PFSK-1 (cell line): Measurements from ENCODE around the gene NSMF.

Source experiments
- FOXP2 ChIP-seq: optimal IDR thresholded peaks from 2 replicates; pipeline ENCODE3; 2011; ENCODE audit warnings: borderline replicate concordance, control low read depth, inconsistent platforms; ENCODE audit not compliant: insufficient read depth; ENCODE audit errors: extremely low read length, extremely low read depth
- POLR2AphosphoS5 ChIP-seq: IDR thresholded peaks from 2 replicates; pipeline ENCODE4 v1.6.1; 2012; ENCODE audit warnings: low read depth, mild to moderate bottlenecking, control low read depth, low read length, moderate library complexity
- REST ChIP-seq, 2 experiments: IDR thresholded peaks; 2 replicates each; pipeline versions ENCODE4 v1.6.1 to v1.8.0; 2011 to 2012; ENCODE audit warnings: low read depth in 2 of 2, low read length in 2 of 2, control low read depth in 1 of 2, inconsistent platforms in 1 of 2, mild to moderate bottlenecking in 1 of 2, moderate library complexity in 1 of 2; ENCODE audit not compliant: insufficient read depth in 1 of 2
- SIN3A ChIP-seq: IDR thresholded peaks from 2 replicates; pipeline ENCODE4 v1.6.1; 2012; ENCODE audit warnings: mild to moderate bottlenecking, low read length, moderate library complexity, borderline replicate concordance; ENCODE audit not compliant: insufficient read depth
- TAF1 ChIP-seq: IDR thresholded peaks from 2 replicates; pipeline ENCODE4 v1.6.1; 2012; ENCODE audit warnings: low read length, control low read depth, borderline replicate concordance; ENCODE audit not compliant: insufficient read depth

Gene NSMF

GRCh38 chr9:137409515-137409914 is 49.6 kb downstream of the NSMF start:
- TF ChIP-seq SIN3A (no peak), REST (IDR thresholded peaks at IDR 0.05; ENCODE audit: insufficient read depth in 1 of 2, low read depth in 2 of 2, low read length in 2 of 2) (no peak), FOXP2 (no peak), POLR2AphosphoS5 (no peak), TAF1 (no peak)

- TF ChIP-seq SIN3A = no peak
These were observed 50.3 kb downstream of the NSMF start for GRCh38 chr9:137408651-137409405.

DNA sequence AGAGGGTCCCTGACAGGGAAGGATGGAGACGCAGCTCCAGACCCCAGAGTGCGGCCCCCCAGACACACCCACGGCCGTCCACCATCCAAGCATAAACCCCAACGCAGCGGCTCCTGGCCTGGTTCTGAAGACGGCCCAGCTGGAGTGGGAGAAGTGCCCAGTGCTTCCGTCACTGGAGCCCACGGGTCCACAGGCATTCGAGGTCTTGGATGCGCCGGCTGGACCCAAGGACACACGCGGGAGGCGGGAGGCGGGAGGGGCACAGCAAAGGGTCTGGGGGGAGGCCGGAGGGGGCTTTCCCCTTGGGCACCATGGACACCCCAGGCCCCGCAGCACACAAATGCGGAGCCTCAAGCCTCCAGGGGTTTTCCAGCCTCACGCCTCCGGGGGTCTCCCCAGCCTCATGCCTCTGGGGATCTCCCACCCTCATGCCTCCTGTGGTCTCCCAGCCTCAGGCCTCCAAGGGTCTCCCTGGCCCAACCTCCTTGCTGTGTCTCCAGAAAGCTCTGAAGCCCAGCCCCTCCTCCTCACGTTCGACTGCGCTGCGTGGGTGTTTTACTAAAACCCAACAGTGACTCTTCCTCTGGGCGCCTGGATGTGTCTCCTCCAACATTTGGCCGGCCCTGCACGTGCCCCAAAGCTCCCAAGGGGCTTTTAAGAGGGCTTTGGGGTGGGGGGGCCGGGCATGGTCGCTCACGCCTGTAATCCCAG is 51.4 kb downstream of the NSMF start:
- TF ChIP-seq POLR2AphosphoS5 = no peak
- TF ChIP-seq TAF1 = no peak

- TF ChIP-seq POLR2AphosphoS5 = no peak
- TF ChIP-seq FOXP2 = peak; percentile 70
These were observed 52.1 kb downstream of the NSMF start for GRCh38 chr9:137406876-137407589.

GRCh38 chr9:137406085-137406760 is 52.9 kb downstream of the NSMF start:
- TF ChIP-seq TAF1 (no peak), REST (IDR thresholded peaks at IDR 0.05; ENCODE audit: insufficient read depth in 1 of 2, low read depth in 2 of 2, low read length in 2 of 2) (no peak), SIN3A (no peak), FOXP2 (no peak)

GRCh38 chr9:137405677-137406081 is 53.5 kb downstream of the NSMF start:
- TF ChIP-seq REST (IDR thresholded peaks at IDR 0.05; ENCODE audit: insufficient read depth in 1 of 2, low read depth in 2 of 2, low read length in 2 of 2) (no peak), TAF1 (no peak), FOXP2 (no peak), SIN3A (no peak), POLR2AphosphoS5 (no peak)
